Trophoblast cell (in vitro differentiated cells and primary cell): Measurements from ENCODE around the gene RASL12.

Source experiments
- DNase-seq, 2 donors: peaks; one replicate each; pipeline ENCODE4 v3.0.0-alpha.2; 2016
- H2AFZ ChIP-seq: 2 replicates; pipeline ENCODE4 v1.6.1; 2013; ENCODE audit warnings: low read length, moderate library complexity, mild to moderate bottlenecking; ENCODE audit not compliant: insufficient read depth, poor library complexity
- H2AK5ac ChIP-seq: 2 replicates; pipeline ENCODE4 v1.6.1; 2013; ENCODE audit warnings: mild to moderate bottlenecking, low read length
- H2BK120ac ChIP-seq: 2 replicates; pipeline ENCODE4 v1.6.1; 2013; ENCODE audit warnings: low read length, mild to moderate bottlenecking, moderate library complexity; ENCODE audit not compliant: insufficient read depth, poor library complexity
- H2BK12ac ChIP-seq: 2 replicates; pipeline ENCODE4 v1.6.1; 2013; ENCODE audit warnings: mild to moderate bottlenecking, low read length, moderate library complexity
- H2BK5ac ChIP-seq: 2 replicates; pipeline ENCODE4 v1.6.1; 2013; ENCODE audit warnings: low read length, low read depth, moderate library complexity, mild to moderate bottlenecking; ENCODE audit not compliant: poor library complexity
- H3K14ac ChIP-seq: 2 replicates; pipeline ENCODE4 v1.6.1; 2013; ENCODE audit warnings: mild to moderate bottlenecking, low read length
- H3K18ac ChIP-seq: 2 replicates; pipeline ENCODE4 v1.6.1; 2013; ENCODE audit warnings: mild to moderate bottlenecking, low read length
- H3K23ac ChIP-seq: 2 replicates; pipeline ENCODE4 v1.6.1; 2013; ENCODE audit warnings: low read length
- H3K27ac ChIP-seq: 2 replicates; pipeline ENCODE4 v1.5.1; 2013; ENCODE audit warnings: low read depth, mild to moderate bottlenecking, inconsistent platforms, low read length, moderate library complexity
- H3K27me3 ChIP-seq: 2 replicates; pipeline ENCODE4 v1.6.1; 2013; ENCODE audit warnings: inconsistent platforms, mild to moderate bottlenecking, low read length, moderate library complexity; ENCODE audit not compliant: insufficient read depth
- H3K36me3 ChIP-seq, 2 experiments: 1 replicate in 1 of 2; 2 replicates in 1 of 2; pipeline ENCODE4 v1.6.1; 2013; ENCODE audit warnings: low read length in 2 of 2, mild to moderate bottlenecking in 2 of 2, moderate library complexity in 1 of 2; ENCODE audit not compliant: insufficient read depth in 2 of 2, control insufficient read depth in 1 of 2
- H3K4ac ChIP-seq: 2 replicates; pipeline ENCODE4 v1.6.1; 2013; ENCODE audit warnings: low read depth, mild to moderate bottlenecking, low read length, moderate library complexity
- H3K4me1 ChIP-seq, 2 experiments: 1 replicate in 1 of 2; 2 replicates in 1 of 2; pipeline ENCODE4 v1.6.1; 2013; ENCODE audit warnings: low read length in 2 of 2, mild to moderate bottlenecking in 2 of 2, moderate library complexity in 1 of 2; ENCODE audit not compliant: insufficient read depth in 2 of 2, control insufficient read depth in 1 of 2
- H3K4me2 ChIP-seq: 2 replicates; pipeline ENCODE4 v1.6.1; 2013; ENCODE audit warnings: inconsistent platforms, mild to moderate bottlenecking, low read length, moderate library complexity
- H3K4me3 ChIP-seq: 2 replicates; pipeline ENCODE4 v1.5.1; 2013; ENCODE audit warnings: mild to moderate bottlenecking, low read depth, low read length, inconsistent platforms
- H3K79me1 ChIP-seq: one replicate; pipeline ENCODE4 v1.6.1; 2013; ENCODE audit warnings: low read length
- H3K79me2 ChIP-seq: 2 replicates; pipeline ENCODE4 v1.6.1; 2013; ENCODE audit warnings: low read length, mild to moderate bottlenecking; ENCODE audit not compliant: control insufficient read depth, insufficient read depth, poor library complexity
- H3K9ac ChIP-seq: 2 replicates; pipeline ENCODE4 v1.6.1; 2013; ENCODE audit warnings: mild to moderate bottlenecking, low read length
- H3K9me3 ChIP-seq: 2 replicates; pipeline ENCODE4 v1.6.1; 2013; ENCODE audit warnings: low read depth, mild to moderate bottlenecking, control low read depth, inconsistent platforms, low read length; ENCODE audit not compliant: insufficient read depth
- H4K12ac ChIP-seq: 2 replicates; pipeline ENCODE4 v1.6.1; 2013; ENCODE audit warnings: low read depth, mild to moderate bottlenecking, low read length, moderate library complexity
- H4K8ac ChIP-seq: 2 replicates; pipeline ENCODE4 v1.6.1; 2013; ENCODE audit warnings: low read depth, mild to moderate bottlenecking, low read length, moderate library complexity
- H4K91ac ChIP-seq: one replicate; pipeline ENCODE4 v1.6.1; 2013; ENCODE audit warnings: low read depth, mild to moderate bottlenecking, low read length, moderate library complexity
- WGBS: extraction: QIAGEN DNeasy Blood & Tissue Kit; methylation state at CpG from one replicate; pipeline ENCODE4 v1.1.7; 2013; ENCODE audit warnings: missing lambda C conversion rate; ENCODE audit not compliant: insufficient read length, insufficient coverage; ENCODE audit errors: extremely low coverage; 5-methylcytosine and 5-hydroxymethylcytosine counted together

The RASL12 gene

DNA sequence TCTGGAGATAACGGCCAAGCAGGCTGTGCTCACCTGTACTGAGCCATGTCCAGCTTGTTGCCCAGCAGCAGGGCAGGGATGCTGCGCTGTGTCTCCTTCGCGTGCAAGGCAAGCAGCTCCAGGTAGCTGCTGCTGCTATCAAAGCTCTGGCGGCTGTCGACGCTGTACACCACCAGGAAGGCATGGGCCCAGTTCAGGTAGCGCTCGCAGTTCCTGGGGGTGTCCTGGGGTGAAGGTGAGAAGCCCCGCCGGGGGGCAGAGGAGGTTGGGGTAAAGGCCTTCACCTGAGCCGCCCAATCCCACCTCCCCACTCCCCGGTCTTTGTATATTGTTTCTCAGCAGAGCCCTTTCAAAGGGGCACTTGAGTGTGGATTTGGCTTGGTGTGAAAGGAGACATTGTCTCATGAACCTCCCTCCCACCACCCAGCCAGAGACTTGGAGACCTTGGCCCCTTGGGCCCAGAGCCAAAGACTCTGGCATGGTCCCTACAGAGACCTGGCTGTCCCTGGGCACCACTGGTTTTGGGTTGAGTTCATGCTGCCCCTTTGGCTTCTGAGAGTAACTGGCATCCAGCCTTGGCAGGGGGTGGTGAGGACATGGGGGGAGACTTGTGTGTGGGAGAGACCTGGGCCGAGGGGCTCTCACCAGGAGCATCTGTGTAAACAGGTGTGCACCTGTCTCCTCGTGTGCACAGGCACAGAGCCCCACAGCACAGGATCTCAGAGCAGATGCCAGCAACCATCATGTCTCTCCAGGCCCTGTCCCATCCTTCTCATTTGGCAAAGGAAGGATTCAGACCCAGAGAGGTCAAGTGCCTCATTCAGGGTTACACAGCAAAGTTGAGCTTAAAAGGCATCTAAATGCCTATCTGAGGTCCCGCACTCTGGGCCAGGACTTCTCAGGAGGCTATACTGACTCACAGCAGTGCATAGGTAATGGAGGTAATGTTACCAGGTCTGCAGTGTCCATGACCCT is 9.1 kb downstream of the RASL12 start:
- Histone ChIP-seq H3K4ac (no peak overlapping the region), H4K12ac (no peak overlapping the region), H3K9me3 (peaks cover 2% of the 10 kb centered on the region), H2AK5ac (no peak overlapping the region), H3K9ac (no peak overlapping the region), H3K36me3 (no peaks in the 10 kb centered on the region), H4K8ac (no peak overlapping the region), H3K23ac (no peak overlapping the region), H3K4me1 (peaks cover 21 to 36% of the 10 kb centered on the region in 2 experiments), H3K14ac (no peak overlapping the region), H2BK120ac (no peak overlapping the region), H3K27me3 (no peaks in the 10 kb centered on the region), H2BK12ac (peak overlapping the region; percentile 1), H2AFZ (no peak overlapping the region), H3K4me3 (no peak overlapping the region), H3K27ac (no peak overlapping the region), H3K79me2 (no peaks in the 10 kb centered on the region), H4K91ac (no peak overlapping the region), H3K18ac (no peak overlapping the region), H3K79me1 (peaks cover 3% of the 10 kb centered on the region), H3K4me2 (no peak overlapping the region), H2BK5ac (no peak overlapping the region)
- DNase-seq = no peak
- WGBS = no CpG with 5 or more reads among the region's 16 CpGs

DNA sequence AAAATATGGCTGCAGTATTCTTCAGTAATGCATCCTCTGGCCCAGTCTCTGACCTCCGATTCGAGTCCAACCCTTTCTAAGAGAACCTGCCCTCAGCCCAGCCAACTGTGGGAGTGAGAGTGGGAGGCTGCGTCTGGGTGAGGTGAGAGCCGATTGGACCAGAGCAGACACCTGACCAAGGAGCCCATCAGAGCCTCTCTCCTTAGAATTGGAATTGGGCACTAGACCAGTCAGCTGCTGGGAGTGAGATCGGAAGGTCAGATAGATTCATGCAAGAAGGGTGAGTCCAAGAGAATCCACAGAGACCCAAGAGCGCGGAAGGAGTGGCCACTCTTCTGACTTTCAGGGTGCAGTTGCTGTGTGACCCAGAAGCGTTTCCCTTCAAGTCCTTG is 10.2 kb downstream of the RASL12 start:
- peaks cover 0 to 2% of the 10 kb centered on the region in 2 experiments for H3K36me3 ChIP-seq
- WGBS = no CpG with 5 or more reads among the region's 8 CpGs
- no peak overlapping the region for H2AK5ac ChIP-seq
- H4K12ac ChIP-seq = no peak overlapping the region
- no peak overlapping the region for H3K4ac ChIP-seq
- no peak overlapping the region for H3K18ac ChIP-seq
- H3K79me2 ChIP-seq = no peaks in the 10 kb centered on the region
- peak overlapping the region; percentile 32 for H3K4me2 ChIP-seq
- H3K9me3 ChIP-seq = peaks cover 2% of the 10 kb centered on the region
- H3K79me1 ChIP-seq = peaks cover 3% of the 10 kb centered on the region
- no peak overlapping the region for H3K9ac ChIP-seq
- peaks cover 16 to 29% of the 10 kb centered on the region in 2 experiments for H3K4me1 ChIP-seq
- no peak overlapping the region for H3K23ac ChIP-seq
- H4K8ac ChIP-seq = no peak overlapping the region
- no peak overlapping the region for H2BK120ac ChIP-seq
- H2AFZ ChIP-seq = no peak overlapping the region
- H3K14ac ChIP-seq = no peak overlapping the region
- H3K4me3 ChIP-seq = no peak overlapping the region
- peak overlapping the region; percentile 51 for H3K27ac ChIP-seq
- H3K27me3 ChIP-seq = no peaks in the 10 kb centered on the region
- no peak for DNase-seq
- H2BK5ac ChIP-seq = no peak overlapping the region
- peak overlapping the region; percentile 11 for H4K91ac ChIP-seq
- H2BK12ac ChIP-seq = no peak overlapping the region

DNA sequence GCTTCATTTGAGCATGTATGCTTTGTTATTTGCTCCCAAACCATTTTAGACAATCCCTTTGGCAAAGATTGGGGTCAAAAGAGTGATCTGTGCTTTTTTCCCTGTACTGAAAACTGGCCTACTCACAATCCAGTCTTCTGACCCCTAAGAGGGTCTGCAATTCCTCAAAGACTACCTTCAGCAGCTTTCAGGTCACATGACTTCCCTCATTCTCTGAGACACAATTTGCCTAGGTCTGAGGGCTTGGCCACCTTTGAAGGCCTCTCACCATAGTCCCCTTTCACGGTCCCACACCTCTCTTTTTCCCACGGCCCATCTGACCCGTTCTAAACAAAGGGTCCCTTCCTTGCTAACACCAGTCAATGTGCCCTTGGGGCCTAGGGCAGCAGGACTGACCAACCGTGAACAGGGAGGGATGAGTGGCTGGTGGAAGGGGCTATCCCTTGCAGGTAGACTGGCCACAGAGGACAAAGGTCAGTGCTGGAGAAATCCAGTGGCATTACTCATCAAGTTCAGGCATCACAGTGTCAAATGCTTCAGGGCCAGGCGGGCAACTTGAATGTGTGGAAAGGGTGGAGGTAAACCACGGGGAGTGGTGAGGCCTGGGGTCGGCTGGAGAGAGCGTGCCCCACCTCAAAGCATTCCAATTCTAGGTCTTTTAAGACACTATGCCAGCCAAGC is 10.8 kb downstream of the RASL12 start:
- peak; percentile 66 to 82 for DNase-seq
- no CpG with 5 or more reads among the region's 8 CpGs for WGBS

DNA sequence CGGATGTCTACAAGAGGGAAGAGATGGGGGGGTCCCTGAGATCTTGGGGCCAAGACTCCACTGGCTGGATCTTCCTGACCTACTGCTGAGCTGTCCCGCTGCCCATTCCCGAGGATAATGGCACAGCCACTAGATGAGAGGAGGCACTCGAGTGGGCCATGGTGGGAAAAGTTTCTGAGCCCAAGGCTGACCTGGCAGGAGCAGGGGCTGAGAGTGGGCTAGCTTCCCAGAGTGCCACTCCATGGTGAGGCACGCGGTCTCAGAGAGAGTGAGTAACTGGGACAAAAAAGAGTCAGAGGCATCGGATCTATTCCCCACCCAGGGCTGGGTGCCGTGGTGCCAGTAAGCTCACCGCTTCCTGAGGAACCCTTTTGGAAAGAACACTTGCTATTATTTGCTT is 11.7 kb downstream of the RASL12 start:
- H3K9ac ChIP-seq = no peak overlapping the region
- H3K79me1 ChIP-seq = peaks cover 3% of the 10 kb centered on the region
- H4K12ac ChIP-seq = no peak overlapping the region
- peak overlapping the region; percentile 9 for H2BK120ac ChIP-seq
- peak overlapping the region; percentile 28 for H3K4ac ChIP-seq
- no peak overlapping the region for H3K4me3 ChIP-seq
- WGBS = no CpG with 5 or more reads among the region's 9 CpGs
- H3K4me1 ChIP-seq = peaks cover 13 to 22% of the 10 kb centered on the region in 2 experiments
- H3K23ac ChIP-seq = no peak overlapping the region
- no peak overlapping the region for H3K4me2 ChIP-seq
- H2BK5ac ChIP-seq = peak overlapping the region; percentile 11
- peak overlapping the region; percentile 27 for H3K18ac ChIP-seq
- H2AK5ac ChIP-seq = peak overlapping the region; percentile 50
- H4K8ac ChIP-seq = no peak overlapping the region
- H2BK12ac ChIP-seq = peak overlapping the region; percentile 51
- no peaks in the 10 kb centered on the region for H3K27me3 ChIP-seq
- H2AFZ ChIP-seq = no peak overlapping the region
- H3K36me3 ChIP-seq = peaks cover 0 to 2% of the 10 kb centered on the region in 2 experiments
- H4K91ac ChIP-seq = peak overlapping the region; percentile 52
- peaks cover 2% of the 10 kb centered on the region for H3K9me3 ChIP-seq
- peak overlapping the region; percentile 63 for H3K14ac ChIP-seq
- no peak for DNase-seq
- peak overlapping the region; percentile 42 for H3K27ac ChIP-seq
- no peaks in the 10 kb centered on the region for H3K79me2 ChIP-seq

More for the DNA sequence above, 10.8 kb downstream of the RASL12 start:
- Histone ChIP-seq H2AFZ (no peak overlapping the region), H4K12ac (no peak overlapping the region), H3K4me2 (peak overlapping the region; percentile 32), H2BK12ac (no peak overlapping the region), H3K79me2 (no peaks in the 10 kb centered on the region), H3K4ac (no peak overlapping the region), H3K9ac (no peak overlapping the region), H2AK5ac (no peak overlapping the region), H3K23ac (no peak overlapping the region), H3K27me3 (no peaks in the 10 kb centered on the region), H2BK120ac (no peak overlapping the region), H4K91ac (no peak overlapping the region), H2BK5ac (no peak overlapping the region), H3K4me1 (peaks cover 13 to 23% of the 10 kb centered on the region in 2 experiments), H3K14ac (no peak overlapping the region), H3K18ac (no peak overlapping the region), H3K79me1 (peaks cover 3% of the 10 kb centered on the region), H3K36me3 (peaks cover 0 to 2% of the 10 kb centered on the region in 2 experiments), H3K4me3 (no peak overlapping the region), H3K9me3 (peaks cover 2% of the 10 kb centered on the region), H4K8ac (no peak overlapping the region), H3K27ac (peak overlapping the region; percentile 51)
